NOMO-1 (cell line): Measurements from ENCODE around the gene DPPA5.
"Not testable (repeated sequence)": the region's sequence is repeated elsewhere in the genome, so short reads cannot be mapped to it uniquely, and the experiment has no call there.

Experiments used
- DNase-seq, 2 experiments: peaks; one replicate each; lab custom pipeline; 2025; ENCODE audit not compliant: unreplicated experiment in 2 of 2; lab: John Stamatoyannopoulos, UW

Gene DPPA5

DNA sequence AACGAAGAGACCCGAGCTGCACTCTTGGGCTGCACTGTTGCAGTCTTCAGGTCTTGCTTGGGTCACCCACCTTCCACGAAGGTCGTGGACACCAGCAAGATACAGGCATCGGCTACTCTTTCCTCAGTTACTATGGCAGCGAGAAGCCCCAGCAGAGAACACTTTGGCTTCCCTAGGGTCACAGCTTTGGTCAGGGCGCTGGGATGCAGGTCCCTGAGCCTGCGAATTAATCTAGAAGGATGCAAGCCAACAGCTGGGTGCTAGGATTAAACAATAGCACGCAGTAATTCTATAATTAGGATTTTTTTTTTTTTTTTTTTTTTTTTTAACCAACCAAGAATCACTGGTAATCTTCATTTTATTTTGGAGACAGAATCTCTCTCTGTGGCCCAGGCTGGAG lies 10.5 kb upstream of the DPPA5 start:
- DNase-seq, result no peak

GRCh38 chr6:73364121-73364520 lies 10.0 kb upstream of the DPPA5 start:
- no peak for DNase-seq

GRCh38 chr6:73363537-73363875 lies 9.4 kb upstream of the DPPA5 start:
- no peak for DNase-seq

GRCh38 chr6:73362869-73363536 lies 8.9 kb upstream of the DPPA5 start:
- no peak for DNase-seq

- no peak for DNase-seq
Observed at GRCh38 chr6:73362358-73362757, 8.3 kb upstream of the DPPA5 start, which contains the start of gene KHDC3L. Gene KHDC3L, plus strand, starts transcription at chr6:73362658. Its CDS starts 72 bp downstream, at chr6:73362730.

- DNase-seq, result no peak
Observed at GRCh38 chr6:73349311-73349710, 4.8 kb downstream of the DPPA5 start.

DNA sequence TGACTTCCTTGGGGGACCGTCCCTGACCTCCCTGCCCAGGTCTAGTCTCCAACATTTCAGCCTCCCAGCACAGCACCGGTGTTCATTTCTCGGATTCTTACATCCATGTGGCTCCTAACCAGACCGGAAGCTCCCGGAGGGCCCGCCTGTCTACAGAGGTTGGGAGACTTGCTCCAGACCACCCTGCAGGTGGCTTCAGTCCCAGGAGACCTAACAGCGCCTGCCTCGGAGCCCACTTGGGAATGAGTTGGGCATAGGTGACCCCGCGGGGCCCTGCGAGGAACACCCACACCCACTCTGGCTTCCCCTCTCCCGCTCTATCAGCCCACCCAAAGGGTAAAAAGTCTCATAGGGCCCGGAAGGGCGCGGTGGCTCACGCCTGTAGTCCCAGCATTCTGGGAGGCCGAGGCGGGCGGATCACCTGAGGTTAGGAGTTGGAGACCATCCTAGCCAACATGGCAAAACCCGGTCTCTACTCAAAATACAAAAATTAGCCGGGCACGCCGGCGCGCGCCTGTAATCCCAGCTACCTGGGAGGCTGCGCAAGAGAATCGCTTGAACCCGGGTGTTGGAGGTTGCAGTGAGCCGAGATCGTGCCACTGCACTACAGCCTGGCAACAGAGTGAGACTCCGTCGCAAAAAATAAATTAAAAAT lies 5.4 kb downstream of the DPPA5 start:
- DNase-seq, result no peak

- DNase-seq, result no peak
Observed at GRCh38 chr6:73343164-73343563, 10.9 kb downstream of the DPPA5 start.

DNA sequence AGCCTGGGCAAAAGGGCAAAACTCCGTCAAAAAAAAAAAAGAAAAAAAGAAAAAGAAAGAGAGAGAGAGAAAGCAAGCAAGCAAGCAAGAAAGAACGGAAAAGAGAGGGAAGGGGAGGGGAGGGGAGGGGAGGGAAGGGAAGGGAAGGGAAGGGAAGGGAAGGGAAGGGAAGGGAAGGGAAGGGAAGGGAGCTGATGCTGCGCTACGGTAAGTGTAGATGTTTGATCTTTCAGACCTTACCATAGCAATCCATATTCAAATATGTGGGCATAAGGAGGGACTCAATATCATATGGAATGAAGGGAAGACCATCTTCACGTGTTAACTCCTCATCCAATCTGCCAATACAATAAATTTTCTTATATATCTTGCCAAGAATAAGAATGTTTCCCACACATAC lies 11.9 kb downstream of the DPPA5 start:
- DNase-seq, result no peak

- DNase-seq, result peak in 1 of 2 experiments; percentile 50
Observed at GRCh38 chr6:73341335-73341734, 12.7 kb downstream of the DPPA5 start.

DNA sequence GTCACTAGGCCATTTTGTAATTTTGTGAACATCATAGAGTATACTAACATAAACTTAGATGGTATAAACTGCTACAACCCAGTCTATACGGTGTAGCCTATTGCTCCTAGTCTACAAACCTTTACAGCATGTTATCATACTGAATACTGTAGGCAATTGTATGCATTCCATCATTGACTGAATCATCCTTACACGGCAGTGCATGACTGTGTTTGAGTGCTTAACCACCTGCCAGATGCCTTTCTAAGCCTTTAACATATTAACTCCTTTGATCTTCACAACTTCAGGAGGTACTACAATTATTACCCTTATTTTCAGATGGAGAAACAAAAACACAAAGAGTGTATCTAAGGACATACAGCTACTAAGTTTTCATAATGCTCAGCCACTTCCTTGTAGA lies 14.0 kb downstream of the DPPA5 start:
- DNase-seq, result no peak

DNA sequence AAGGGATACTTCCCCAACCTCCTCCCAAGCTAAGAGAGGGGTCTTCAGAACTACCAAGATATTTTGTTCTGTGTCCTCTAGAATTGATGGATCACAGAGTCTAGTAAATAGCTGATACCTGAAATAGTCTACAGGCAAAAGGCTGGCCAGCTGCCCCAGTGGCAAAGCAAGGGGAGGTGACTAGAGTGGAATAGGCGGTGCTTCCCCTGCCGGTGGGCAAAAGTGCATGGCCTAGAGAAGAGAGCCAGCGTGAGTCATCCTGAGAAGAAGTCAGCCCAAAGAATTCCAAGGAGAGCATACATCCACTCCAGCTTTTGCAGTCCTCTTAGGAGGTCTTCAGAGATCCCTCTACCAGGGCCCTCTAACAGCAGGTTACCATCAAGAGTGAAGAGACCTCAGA lies 14.7 kb downstream of the DPPA5 start:
- no peak for DNase-seq

- no peak for DNase-seq
Observed at GRCh38 chr6:73329201-73329600, 24.9 kb downstream of the DPPA5 start.

- DNase-seq, result no peak
Observed at GRCh38 chr6:73328790-73329189, 25.3 kb downstream of the DPPA5 start.

DNA sequence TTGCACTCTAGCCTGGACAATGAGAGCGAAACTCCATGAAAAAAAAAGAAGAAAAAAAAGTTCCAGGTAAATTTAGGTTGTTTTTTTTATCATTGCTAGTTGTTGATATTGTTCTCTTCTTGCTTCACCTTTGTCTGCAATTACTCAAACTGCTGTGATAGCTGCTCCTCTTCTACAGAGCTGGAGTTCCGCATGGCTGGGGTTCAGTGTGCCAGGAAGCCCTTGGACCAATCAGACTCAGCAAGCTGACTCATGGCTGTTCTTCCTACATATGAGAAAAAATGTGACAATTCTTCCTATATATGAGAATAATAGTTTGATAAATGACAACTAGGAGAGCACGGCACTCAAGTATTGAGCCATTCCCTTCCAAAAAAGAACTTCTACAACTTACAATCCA lies 28.4 kb downstream of the DPPA5 start:
- DNase-seq, result no peak

- no peak for DNase-seq
Observed at GRCh38 chr6:73323323-73323722, 30.8 kb downstream of the DPPA5 start.

DNA sequence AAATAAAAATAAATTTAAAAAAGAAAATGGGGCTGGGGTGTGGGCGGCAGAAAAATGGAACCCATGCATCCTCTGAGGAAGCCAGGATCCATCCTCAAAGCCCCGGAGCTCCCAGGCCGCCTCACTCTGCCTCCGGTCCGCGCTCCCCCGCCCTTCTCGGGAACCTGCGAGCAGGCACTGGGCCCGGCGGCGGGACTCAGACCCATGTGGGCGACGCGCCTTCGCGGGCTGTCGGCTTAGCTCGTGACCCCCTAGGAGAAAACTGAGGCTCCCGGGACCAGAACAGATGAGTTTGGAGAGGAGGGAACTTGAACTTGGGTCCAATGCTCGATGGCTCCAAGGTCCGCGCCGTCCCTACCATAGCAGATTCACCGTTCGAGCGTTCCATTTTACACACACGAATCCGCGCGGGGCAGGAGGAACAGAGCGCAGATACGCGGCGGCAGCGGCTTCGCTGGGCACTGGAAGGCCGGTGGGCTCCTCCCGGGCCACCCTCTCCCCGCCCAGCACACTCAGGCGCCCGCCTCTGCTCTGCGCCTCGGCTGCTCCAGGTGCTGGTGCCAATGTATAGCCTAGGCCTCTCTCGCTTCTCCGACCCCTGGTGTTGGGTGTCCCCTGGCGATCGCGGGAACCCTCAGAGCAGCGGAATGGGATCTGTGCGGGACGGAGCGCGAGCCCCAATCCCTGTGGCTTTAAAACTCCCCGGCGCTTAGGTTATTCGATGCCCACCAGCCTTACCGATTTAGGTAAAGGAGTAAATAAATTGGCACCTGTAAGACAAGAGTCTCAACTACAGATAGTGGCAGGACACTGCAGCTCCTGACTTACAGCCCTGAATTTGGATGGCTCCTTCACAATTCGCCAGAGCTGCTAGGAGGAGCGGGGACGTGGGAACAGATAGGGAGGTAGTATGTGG lies 39.2 kb downstream of the DPPA5 start:
- DNase-seq, result no peak

GRCh38 chr6:73310503-73310845 lies 43.6 kb downstream of the DPPA5 start:
- not testable (repeated sequence) for DNase-seq

- peak; percentile 58 to 64 for DNase-seq
Observed at GRCh38 chr6:73309785-73310502, 44.1 kb downstream of the DPPA5 start.

DNA sequence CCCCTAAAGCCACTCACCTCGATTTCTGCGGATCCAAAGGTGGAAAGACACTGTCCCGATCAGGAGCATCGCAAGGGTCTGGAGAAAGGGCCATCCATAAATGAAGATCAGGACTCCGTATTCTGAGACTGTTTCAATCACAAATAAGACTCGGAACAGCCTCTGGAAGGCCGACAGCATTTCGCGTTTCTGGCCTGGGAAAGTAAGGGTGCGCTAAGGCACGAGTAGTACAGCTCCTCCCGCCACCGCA lies 44.6 kb downstream of the DPPA5 start:
- no peak for DNase-seq
